Measurements from ENCODE around the gene THSD7A.
"Not testable (repeated sequence)": the region's sequence is repeated elsewhere in the genome, so short reads cannot be mapped to it uniquely, and the experiment has no call there.

The THSD7A gene

GRCh38 chr7:11570205-11570604 is 261.8 kb downstream of the THSD7A start:
- DNase-seq: no peak

- DNase-seq: no peak
Observed at GRCh38 chr7:11567571-11567970, 264.4 kb downstream of the THSD7A start.

GRCh38 chr7:11557627-11558026 is 274.4 kb downstream of the THSD7A start:
- DNase-seq: no peak

- no peak for DNase-seq
Observed at GRCh38 chr7:11552676-11553296, 279.2 kb downstream of the THSD7A start.

GRCh38 chr7:11551470-11551869 is 280.5 kb downstream of the THSD7A start:
- DNase-seq: no peak

- no peak for DNase-seq
Observed at GRCh38 chr7:11548532-11548931, 283.5 kb downstream of the THSD7A start.

- no peak for DNase-seq
Observed at GRCh38 chr7:11541330-11541729, 290.7 kb downstream of the THSD7A start.

GRCh38 chr7:11540271-11540761 is 291.7 kb downstream of the THSD7A start:
- no peak for DNase-seq

- no peak for DNase-seq
Observed at GRCh38 chr7:11539853-11540252, 292.1 kb downstream of the THSD7A start.

GRCh38 chr7:11538751-11539299 is 293.2 kb downstream of the THSD7A start:
- no peak for DNase-seq

- DNase-seq: no peak
Observed at GRCh38 chr7:11533229-11533820, 298.7 kb downstream of the THSD7A start.

- no peak for DNase-seq
Observed at GRCh38 chr7:11529382-11529781, 302.6 kb downstream of the THSD7A start.

GRCh38 chr7:11527707-11528106 is 304.3 kb downstream of the THSD7A start:
- no peak for DNase-seq

- DNase-seq: no peak
Observed at GRCh38 chr7:11524476-11525397, 307.3 kb downstream of the THSD7A start.

GRCh38 chr7:11521964-11522499 is 310.0 kb downstream of the THSD7A start:
- not testable (repeated sequence) for DNase-seq

- no peak for DNase-seq
Observed at GRCh38 chr7:11517853-11518252, 314.1 kb downstream of the THSD7A start.

GRCh38 chr7:11516328-11516727 is 315.7 kb downstream of the THSD7A start:
- DNase-seq: no peak

- DNase-seq: no peak
Observed at GRCh38 chr7:11513460-11513859, 318.5 kb downstream of the THSD7A start.

- DNase-seq: no peak
Observed at GRCh38 chr7:11507929-11508328, 324.1 kb downstream of the THSD7A start.

GRCh38 chr7:11506417-11506816 is 325.6 kb downstream of the THSD7A start:
- no peak for DNase-seq

- no peak for DNase-seq
Observed at GRCh38 chr7:11505471-11505985, 326.5 kb downstream of the THSD7A start.

GRCh38 chr7:11492307-11492706 is 339.7 kb downstream of the THSD7A start:
- DNase-seq: no peak

GRCh38 chr7:11491811-11492210 is 340.2 kb downstream of the THSD7A start:
- no peak for DNase-seq

All from CD4-positive, alpha-beta T cell treated with Interleukin-21 for 1 hour (primary cell).